ENCODE measurements around the gene RSRC1.

DNA sequence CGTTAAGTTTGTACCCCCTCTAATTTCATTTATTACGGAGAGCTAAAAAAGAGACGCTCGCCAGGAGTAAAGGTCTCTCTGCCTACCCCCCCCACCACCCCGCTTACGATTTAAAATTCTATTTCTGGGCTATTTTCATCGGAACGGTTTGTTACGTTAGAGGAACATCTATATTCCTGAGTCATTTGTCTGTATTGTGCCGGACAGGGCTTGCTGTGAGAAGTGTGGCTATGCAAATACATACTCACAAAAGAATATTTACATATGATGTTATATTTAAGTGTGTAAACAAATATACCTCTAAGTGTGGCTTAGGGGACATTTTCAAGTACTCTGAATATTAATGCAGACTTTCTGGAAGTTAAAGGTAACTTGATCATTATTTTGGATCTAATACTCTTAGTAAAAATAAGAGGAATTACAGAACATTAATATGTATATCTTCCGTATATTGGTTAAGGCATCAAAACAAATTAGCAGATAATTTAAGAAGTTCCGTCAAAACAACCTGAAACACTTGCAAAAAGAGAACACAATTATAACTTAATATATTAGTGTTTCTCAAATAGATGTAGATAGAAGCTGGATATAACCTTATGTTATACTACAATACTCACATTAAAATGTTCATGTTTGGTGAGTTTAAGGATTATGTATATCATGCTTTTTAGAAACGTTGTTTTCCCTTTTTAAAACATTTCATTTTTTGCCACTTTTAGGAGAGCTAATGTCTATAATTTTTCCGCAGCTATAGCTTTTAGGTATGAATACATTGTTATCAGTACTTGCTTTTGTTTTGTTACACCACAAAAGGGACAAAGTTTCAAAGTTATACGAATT is 2.1 kb upstream of the RSRC1 start:
- no peak for TF ChIP-seq ISL1 (CRISPR knock-in tag; IDR thresholded peaks at IDR 0.05)
- TF ChIP-seq RARB (CRISPR knock-in tag; IDR thresholded peaks at IDR 0.05) = no peak
- no peak for TF ChIP-seq GLIS3 (CRISPR knock-in tag; IDR thresholded peaks at IDR 0.05)
- TF ChIP-seq ZNF565 (CRISPR knock-in tag; conservative IDR thresholded peaks at IDR 0.05; ENCODE audit: low read depth) = no peak
- TF ChIP-seq, protein P1, sequence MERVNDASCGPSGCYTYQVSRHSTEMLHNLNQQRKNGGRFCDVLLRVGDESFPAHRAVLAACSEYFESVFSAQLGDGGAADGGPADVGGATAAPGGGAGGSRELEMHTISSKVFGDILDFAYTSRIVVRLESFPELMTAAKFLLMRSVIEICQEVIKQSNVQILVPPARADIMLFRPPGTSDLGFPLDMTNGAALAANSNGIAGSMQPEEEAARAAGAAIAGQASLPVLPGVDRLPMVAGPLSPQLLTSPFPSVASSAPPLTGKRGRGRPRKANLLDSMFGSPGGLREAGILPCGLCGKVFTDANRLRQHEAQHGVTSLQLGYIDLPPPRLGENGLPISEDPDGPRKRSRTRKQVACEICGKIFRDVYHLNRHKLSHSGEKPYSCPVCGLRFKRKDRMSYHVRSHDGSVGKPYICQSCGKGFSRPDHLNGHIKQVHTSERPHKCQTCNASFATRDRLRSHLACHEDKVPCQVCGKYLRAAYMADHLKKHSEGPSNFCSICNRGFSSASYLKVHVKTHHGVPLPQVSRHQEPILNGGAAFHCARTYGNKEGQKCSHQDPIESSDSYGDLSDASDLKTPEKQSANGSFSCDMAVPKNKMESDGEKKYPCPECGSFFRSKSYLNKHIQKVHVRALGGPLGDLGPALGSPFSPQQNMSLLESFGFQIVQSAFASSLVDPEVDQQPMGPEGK (CRISPR knock-in tag; IDR thresholded peaks at IDR 0.05; ENCODE audit: borderline replicate concordance) = no peak
- TF ChIP-seq ARNTL (CRISPR knock-in tag; IDR thresholded peaks at IDR 0.05; ENCODE audit: borderline replicate concordance, low read depth) = no peak
- TF ChIP-seq, protein P2, sequence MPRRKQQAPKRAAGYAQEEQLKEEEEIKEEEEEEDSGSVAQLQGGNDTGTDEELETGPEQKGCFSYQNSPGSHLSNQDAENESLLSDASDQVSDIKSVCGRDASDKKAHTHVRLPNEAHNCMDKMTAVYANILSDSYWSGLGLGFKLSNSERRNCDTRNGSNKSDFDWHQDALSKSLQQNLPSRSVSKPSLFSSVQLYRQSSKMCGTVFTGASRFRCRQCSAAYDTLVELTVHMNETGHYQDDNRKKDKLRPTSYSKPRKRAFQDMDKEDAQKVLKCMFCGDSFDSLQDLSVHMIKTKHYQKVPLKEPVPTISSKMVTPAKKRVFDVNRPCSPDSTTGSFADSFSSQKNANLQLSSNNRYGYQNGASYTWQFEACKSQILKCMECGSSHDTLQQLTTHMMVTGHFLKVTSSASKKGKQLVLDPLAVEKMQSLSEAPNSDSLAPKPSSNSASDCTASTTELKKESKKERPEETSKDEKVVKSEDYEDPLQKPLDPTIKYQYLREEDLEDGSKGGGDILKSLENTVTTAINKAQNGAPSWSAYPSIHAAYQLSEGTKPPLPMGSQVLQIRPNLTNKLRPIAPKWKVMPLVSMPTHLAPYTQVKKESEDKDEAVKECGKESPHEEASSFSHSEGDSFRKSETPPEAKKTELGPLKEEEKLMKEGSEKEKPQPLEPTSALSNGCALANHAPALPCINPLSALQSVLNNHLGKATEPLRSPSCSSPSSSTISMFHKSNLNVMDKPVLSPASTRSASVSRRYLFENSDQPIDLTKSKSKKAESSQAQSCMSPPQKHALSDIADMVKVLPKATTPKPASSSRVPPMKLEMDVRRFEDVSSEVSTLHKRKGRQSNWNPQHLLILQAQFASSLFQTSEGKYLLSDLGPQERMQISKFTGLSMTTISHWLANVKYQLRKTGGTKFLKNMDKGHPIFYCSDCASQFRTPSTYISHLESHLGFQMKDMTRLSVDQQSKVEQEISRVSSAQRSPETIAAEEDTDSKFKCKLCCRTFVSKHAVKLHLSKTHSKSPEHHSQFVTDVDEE (CRISPR knock-in tag; IDR thresholded peaks at IDR 0.05) = no peak
- TF ChIP-seq CREB5 (CRISPR knock-in tag; IDR thresholded peaks at IDR 0.05; ENCODE audit: low read depth) = no peak
- no peak for TF ChIP-seq ZNF70 (CRISPR knock-in tag; IDR thresholded peaks at IDR 0.05)
- no peak for TF ChIP-seq ZNF8 (CRISPR knock-in tag; IDR thresholded peaks at IDR 0.05)
- TF ChIP-seq TCF4 (CRISPR knock-in tag; IDR thresholded peaks at IDR 0.05; ENCODE audit: borderline replicate concordance) = no peak
- no peak for TF ChIP-seq CSDC2 (CRISPR knock-in tag; IDR thresholded peaks at IDR 0.05)
- no peak for TF ChIP-seq ZFP3 (CRISPR knock-in tag; IDR thresholded peaks at IDR 0.05)

All from SK-N-SH treated with all-trans-retinoic acid at 6 μM for 48 hours (cell line).